22Rv1 (cell line): ENCODE measurements around the gene UTF1.

ENCODE experiments used
- CTCF ChIP-seq: fragments of 450-650 bp; IDR thresholded peaks from 2 replicates; pipeline ENCODE4 v1.5.1; 2017; ENCODE audit warnings: mild to moderate bottlenecking
- ZFX ChIP-seq: fragments of 450-650 bp; IDR thresholded peaks from 2 replicates; pipeline ENCODE4 v1.6.1; 2017; ENCODE audit warnings: antibody characterized with exemption, borderline replicate concordance

GRCh38 chr10:133182190-133182589 lies 47.8 kb upstream of the UTF1 start:
- no peak for TF ChIP-seq CTCF
- TF ChIP-seq ZFX, result no peak
